ENCODE results near the gene C1R.
A peak's percentile ranks its signal among the peaks of the same experiment; 100 is the strongest.

C1R gene

GRCh38 chr12:7092229-7092985 is at the start of gene C1R:
TSS of gene C1R (minus strand) at chr12:7092445. CDS start at chr12:7092388, 57 bp downstream.
- DNase-seq, result peak in 37 of 51 donors; percentile 5 to 62 (median 29)

DNA sequence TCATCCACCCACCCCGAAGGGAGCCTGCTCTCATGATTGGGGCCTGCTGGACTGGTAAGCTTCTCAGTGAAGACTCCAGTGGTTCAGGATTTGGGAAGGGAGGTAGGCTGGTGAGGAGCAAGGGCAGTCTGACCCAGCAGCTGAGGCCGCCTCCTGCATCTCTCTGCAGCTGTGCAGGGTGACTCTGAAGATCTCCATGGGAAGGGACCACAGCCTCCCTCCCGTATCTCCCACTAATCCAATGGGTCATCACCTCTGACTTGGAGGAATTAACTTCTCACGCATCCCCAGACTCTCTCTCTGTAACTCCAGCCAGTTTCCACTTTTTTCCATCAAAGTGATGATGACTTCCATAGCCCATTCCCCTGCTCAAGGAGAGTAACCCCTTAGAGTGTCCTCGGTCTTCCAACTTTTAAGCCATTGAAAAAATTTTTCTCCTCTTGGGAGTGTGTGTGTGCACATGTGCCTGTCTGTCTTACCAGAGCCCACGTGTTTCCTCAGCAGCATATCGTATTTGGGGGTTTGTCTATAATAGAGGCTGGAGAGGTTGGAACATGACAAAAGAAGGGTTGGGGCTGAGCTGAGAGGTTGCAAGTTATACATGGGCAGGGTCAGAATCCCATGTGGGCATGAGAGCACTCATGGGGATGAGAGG is 49.2 kb upstream of the C1R start:
- DNase-seq, result no peak

- no peak for DNase-seq
These were observed 47.0 kb upstream of the C1R start for GRCh38 chr12:7139200-7139599.

- no peak for DNase-seq
These were observed 45.7 kb upstream of the C1R start for GRCh38 chr12:7137908-7138307.

GRCh38 chr12:7136676-7137075 is 44.4 kb upstream of the C1R start:
- no peak for DNase-seq

- DNase-seq, result no peak
These were observed 43.8 kb upstream of the C1R start for GRCh38 chr12:7136071-7136470.

- DNase-seq, result no peak
These were observed 42.3 kb upstream of the C1R start for GRCh38 chr12:7134396-7135166.

DNA sequence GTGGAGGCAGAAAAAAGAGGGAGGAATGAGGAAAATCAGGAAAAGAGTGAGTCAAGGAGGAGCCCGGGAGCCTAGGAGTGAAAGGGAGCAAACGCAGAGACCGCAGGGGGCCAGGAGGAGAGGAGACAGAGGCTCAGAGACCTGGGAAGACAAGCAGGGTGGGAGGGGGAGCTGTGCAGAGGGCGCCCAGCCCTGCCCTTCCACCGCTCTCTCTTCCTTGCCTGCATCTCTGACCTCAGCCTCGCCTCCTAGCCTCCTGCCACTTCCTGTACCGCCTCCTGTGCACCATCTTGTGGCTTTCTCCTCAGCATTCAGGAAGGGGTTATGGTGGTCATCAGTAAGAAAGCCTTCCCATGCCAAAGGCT is 39.2 kb upstream of the C1R start:
- DNase-seq, result peak in 1 of 51 donors; percentile 5

DNA sequence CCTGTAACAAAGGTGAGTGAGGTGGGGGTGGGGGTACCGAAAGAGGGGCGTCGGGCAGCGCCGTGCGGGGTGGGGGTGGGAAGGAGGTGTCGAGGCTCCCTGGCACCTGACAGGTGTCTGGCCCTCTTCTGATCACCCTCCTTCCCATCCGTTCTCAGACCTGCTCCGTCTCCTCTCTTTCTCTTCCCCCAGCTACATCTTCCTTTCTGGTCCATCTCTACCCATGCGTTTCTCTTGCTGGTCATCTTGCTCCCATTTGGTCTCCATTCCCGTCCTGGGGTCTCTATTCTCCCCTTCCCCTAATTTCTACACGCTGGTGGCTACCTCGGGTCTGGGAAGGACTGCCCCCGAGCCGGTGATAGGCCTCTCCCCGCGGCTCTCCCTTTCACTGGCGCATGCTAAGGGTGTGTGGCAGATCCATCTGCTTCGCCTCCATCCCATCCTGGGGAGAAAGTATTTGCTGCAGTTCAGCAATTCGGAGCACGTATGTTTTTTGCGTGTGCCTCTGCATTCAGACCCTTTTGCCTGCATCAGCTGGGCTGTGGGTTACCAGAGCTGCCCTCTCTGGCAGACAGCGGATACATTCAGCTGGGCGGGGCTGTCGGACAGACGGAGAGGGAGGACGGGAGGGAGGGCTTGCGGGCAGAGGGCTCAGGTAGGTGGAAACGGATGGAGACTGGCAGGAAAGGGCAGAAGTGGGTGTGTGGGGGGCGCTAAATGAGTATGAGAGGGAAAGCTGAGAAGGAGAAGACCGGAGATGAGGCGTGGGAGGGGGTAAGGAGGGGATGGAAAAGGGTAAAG is 38.7 kb upstream of the C1R start:
- DNase-seq, result peak in 28 of 51 donors; percentile 4 to 65 (median 30)

DNA sequence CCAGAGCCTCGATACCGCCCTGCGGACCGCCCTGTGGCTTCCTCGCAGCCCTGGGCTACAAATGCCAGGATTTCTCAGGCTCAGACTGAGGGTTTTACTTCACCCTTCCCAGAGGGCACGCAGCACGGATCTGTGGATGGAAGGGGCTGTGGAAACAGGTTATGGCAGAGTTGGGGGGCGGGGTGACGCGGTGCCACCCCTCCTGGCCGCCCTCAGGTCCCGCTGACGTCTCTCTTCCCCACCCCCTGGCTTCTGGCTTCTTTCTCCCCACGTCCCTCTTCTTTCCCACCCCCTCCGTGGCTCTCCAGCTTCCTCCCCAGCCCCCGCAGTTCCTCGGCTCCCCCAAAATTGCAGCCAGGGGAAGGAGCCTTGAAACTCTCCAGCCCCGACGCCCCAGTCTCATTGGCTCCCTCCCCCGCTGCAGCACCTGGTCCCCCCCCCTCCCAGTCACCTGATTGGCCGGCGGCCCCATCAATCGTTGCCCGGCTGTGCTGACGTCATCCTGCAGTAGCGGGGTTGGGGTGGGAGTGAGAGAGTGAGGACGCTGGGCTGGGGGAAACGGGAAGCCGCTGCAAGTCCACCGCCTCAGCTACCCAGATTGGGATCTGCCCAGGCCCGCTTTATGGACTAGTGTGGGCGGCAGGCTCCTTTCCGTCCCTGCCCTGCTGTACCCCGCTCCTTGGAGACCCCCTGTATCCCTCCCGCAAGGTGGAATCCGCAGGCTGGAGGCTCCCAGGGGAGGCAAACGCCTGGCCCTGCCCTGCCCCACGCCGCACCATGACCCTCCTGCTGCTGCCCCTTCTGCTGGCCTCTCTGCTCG is 37.8 kb upstream of the C1R start, which contains the start of gene CLSTN3:
Gene CLSTN3, plus strand, starts transcription at position 500 of the 820 bp plus-strand sequence. Its CDS starts 278 bp downstream, at position 778.
- DNase-seq, result peak in 50 of 51 donors; percentile 15 to 90 (median 67)

DNA sequence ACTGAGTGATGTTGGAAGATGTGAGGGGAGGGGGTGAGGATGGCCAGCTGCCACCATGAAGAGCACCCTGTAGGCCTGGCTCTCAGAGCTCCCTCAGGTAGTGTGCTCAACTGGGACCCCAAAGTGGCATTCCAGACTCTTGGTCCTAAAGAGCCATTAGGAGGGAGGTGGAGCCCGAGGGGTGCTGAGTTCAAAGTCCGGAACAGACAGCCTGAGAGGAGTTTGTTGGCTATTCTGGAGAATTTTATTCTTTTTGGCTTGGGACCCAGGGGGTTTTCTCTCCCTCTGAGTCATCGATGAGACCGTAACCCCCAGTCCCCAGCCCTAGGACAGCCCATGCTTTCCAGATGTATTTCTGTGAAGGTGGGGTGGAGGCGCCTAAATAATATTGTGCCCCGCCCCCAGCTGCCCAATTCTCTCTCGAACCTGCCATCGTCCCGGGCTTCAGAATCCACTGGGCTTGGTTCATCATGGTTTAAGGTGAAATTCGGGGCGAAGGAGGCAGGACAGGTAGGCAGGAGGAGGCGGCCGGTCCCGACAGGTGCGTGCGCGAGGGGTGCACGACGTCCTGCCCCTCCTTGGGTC is 37.1 kb upstream of the C1R start:
- DNase-seq, result no peak

DNA sequence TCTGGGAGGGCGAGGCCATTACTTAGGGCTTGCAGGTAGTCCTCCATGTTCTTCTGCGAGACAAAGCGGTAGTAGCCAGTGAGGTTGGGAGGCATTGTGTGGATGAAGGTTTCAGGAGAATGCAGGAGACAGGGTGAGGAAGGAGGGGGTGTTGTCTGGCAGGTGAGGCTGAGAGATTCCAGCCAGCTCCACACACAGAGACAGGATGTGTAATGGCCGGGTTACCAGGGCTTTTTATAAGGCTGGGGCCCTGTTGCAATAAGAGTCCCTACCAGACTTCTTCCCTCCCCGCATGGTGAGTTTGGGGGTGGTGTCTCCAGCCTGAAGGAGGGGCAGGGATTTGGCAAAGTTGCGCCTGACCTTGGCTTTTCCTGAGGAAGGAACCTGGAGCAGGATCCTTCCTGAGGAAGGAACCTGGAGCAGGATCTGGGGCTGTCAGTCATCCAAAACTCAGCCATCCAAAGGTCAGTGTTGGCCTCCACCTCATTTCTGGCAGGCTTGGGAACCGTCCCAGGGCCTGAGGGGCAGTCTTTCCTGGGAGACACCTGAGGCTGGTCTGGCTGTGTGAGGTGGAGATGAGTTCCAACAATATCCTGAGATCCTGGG is 36.5 kb upstream of the C1R start, which contains the start of gene RBP5:
Gene RBP5, minus strand, starts transcription at position 209 of the 606 bp plus-strand sequence. Its CDS starts 114 bp downstream, at position 95.
- DNase-seq, result no peak

DNA sequence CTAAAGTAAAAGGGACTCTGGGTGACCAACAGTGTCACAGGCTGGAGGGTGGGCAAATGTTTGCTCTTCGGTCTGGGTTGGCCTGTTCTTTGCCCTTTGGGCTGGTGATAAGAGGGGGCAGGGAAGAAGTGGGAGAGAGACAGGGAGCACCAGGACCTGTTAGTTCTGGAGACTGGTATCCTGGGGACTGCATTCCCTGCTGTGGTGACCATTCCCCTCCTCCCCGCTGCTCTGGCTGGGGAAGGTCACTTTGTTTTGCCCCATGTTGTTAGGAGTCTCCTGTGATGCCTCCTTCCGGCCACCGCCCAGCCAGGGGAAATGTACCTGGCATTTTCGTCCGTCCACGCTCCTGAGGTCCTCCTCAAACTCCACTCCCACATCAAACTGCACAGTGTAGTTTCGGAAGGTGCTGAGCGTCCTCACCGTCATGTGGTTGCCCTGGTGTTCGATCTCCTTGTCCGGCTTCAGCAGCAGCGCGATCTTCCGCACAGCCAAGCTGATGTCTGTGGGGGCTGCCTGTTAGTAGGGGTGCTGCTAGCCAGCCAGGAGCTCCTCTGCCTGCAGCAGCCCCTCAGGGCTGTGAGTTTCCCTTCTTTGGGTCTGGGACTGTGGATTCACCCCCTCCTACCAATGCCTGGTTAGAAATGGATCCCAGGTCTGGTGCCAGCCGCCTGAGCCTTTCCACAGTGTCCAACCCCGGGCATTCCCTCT is 35.8 kb upstream of the C1R start:
- DNase-seq, result no peak

GRCh38 chr12:7125632-7126227 is 33.5 kb upstream of the C1R start:
- DNase-seq, result no peak

GRCh38 chr12:7123806-7124522 is 31.7 kb upstream of the C1R start:
- no peak for DNase-seq

DNA sequence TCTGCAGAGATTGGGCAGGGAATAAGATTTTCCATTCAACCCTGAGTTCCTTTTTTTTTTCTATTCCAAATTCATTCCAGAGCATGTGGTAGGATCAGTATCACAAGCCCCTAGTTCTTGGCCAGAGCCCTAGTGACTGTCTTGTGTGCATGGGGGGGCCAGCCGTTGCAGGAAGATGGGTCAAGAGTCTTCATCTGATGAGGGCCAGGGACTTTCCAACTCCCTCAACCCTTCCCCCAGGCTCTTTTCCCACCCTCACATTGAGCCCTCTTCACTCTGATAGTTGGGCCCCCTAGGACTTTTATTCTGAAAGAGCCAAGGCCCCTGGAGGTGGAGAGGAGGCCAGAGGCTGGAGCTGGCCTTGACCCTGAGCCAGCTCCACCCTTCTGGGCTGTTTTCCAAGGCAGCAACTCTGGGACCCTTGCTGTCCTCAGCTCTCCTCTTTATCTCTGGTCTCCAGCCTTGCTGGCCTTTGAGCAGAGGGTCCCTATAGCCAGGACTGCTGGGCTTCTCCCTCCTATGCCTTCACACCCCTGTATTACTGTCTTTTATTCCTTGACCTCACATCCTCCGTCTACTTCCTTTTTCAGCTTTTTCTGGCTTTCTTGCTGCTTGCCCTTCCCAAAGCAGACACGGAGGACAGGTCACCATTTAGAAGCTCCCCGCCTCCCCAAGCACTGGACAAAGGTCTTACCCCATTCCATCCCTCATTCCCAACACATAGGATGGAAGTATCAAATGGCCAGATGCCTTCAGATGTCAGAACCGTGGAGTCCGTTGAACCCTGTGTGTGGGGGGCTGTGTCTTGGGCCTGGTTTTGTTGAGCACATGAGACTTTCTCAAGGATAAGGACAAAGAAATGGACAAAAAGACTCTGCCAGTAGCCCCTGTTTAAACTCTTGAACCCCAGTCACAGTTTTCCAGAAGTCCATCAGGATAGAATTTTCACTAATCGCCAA is 30.8 kb upstream of the C1R start:
- DNase-seq, result no peak
